HCT116 (cell line): Measurements from ENCODE around the gene ZNF621. TPM values are rescaled to one million over a fixed set of nuclear protein-coding genes. Genes with fewer than 3 reads are reported as not detected.

ENCODE experiments used
- ATAC-seq: fragments of 200-7000 bp; cut with Tn5 transposase; 2 replicates; pipeline ENCODE4 v1.9.1; 2020; ENCODE audit warnings: mild to moderate bottlenecking, moderate library complexity
- BruUV-seq: library from RNA; stranded (reverse); fragments of 400-500 nt; replicated peaks from 2 replicates; lab custom pipeline; 2021; lab: Mats Ljungman, UMichigan
- CTCF ChIA-PET: fragments of 300-600 bp; sonication (Branson Sonifier 250); formaldehyde crosslinking; loops from one replicate; lab custom pipeline; 2021; ENCODE audit warnings: antibody characterized with exemption; lab: Charles Lee
- POLR2A ChIA-PET: fragments of 300-600, 350-600 bp; sonication (Branson Sonifier 250); formaldehyde crosslinking; loops from one replicate; lab custom pipeline; 2021; ENCODE audit warnings: antibody characterized with exemption; lab: Charles Lee
- RAD21 ChIA-PET, 2 experiments: fragments of 300-600 bp; sonication (Branson Sonifier 250); formaldehyde crosslinking; loops; one replicate each; lab custom pipeline; 2023; ENCODE audit warnings: low total read pairs in 2 of 2; ENCODE audit not compliant: uncharacterized antibody in 2 of 2, unreplicated experiment in 2 of 2, low non-redundant PET in 1 of 2; lab: Charles Lee
- DNase-seq: peaks from one replicate; pipeline ENCODE4 v3.0.0-alpha.2; 2010; ENCODE audit warnings: low read depth, low spot score
- H2AFZ ChIP-seq: fragments of 200-600 bp; shearing (Covaris generic), sonication (generic); 2 replicates; pipeline ENCODE4 v1.6.1; 2017; ENCODE audit warnings: low read depth, mixed run types, mixed read lengths, antibody characterized with exemption, low read length; ENCODE audit not compliant: poor library complexity, severe bottlenecking
- H3K27ac ChIP-seq: 2 replicates; pipeline ENCODE4 v1.5.1; 2012; ENCODE audit warnings: low read depth, low read length
- H3K27me3 ChIP-seq: fragments of 200-600 bp; sonication (generic); 2 replicates; pipeline ENCODE4 v1.6.1; 2016; ENCODE audit warnings: mixed run types, low read length, mixed read lengths; ENCODE audit not compliant: insufficient read depth
- H3K36me3 ChIP-seq, 2 experiments: fragments of 200-500 bp in 1 of 2; fragments of 200-600 bp in 1 of 2; sonication (Bioruptor generic) in 1 of 2; sonication (generic) in 1 of 2; 2 replicates each; pipeline versions ENCODE4 v1.5.1 to v1.6.1; 2014 to 2016; ENCODE audit warnings: low read length in 2 of 2, inconsistent platforms in 1 of 2, mixed read lengths in 1 of 2, mixed run types in 1 of 2; ENCODE audit not compliant: insufficient read depth in 2 of 2, control insufficient read depth in 1 of 2
- H3K4me1 ChIP-seq, 2 experiments: fragments of 200-600 bp in 1 of 2; sonication (generic) in 1 of 2; 2 replicates each; pipeline versions ENCODE4 v1.5.1 to v1.6.1; 2012 to 2017; ENCODE audit warnings: low read length in 2 of 2, inconsistent platforms in 1 of 2, mild to moderate bottlenecking in 1 of 2, mixed read lengths in 1 of 2, mixed run types in 1 of 2, moderate library complexity in 1 of 2; ENCODE audit not compliant: insufficient read depth in 2 of 2, control insufficient read depth in 1 of 2
- H3K4me2 ChIP-seq: fragments of 200-600 bp; sonication (generic); 2 replicates; pipeline ENCODE4 v1.6.1; 2017; ENCODE audit warnings: mixed run types, low read length, mixed read lengths
- H3K4me3 ChIP-seq, 2 experiments: fragments of 200-600 bp in 1 of 2; sonication (generic) in 1 of 2; replicated peaks in 1 of 2; 2 replicates each; pipeline ENCODE4 v1.5.1; 2011 to 2016; ENCODE audit warnings: low read length in 2 of 2, control low read depth in 1 of 2, low read depth in 1 of 2, mild to moderate bottlenecking in 1 of 2, mixed read lengths in 1 of 2, mixed run types in 1 of 2
- H3K79me2 ChIP-seq: fragments of 200-600 bp; sonication (generic); 2 replicates; pipeline ENCODE4 v1.6.1; 2017; ENCODE audit warnings: mild to moderate bottlenecking, mixed run types, low read length, moderate library complexity, mixed read lengths; ENCODE audit not compliant: insufficient read depth
- H3K9ac ChIP-seq: fragments of 200-600 bp; sonication (generic); 2 replicates; pipeline ENCODE4 v1.6.1; 2016; ENCODE audit warnings: low read length, mixed read lengths
- H3K9me2 ChIP-seq: fragments of 200-600 bp; sonication (generic), shearing (Covaris generic); 2 replicates; pipeline ENCODE4 v1.6.1; 2017; ENCODE audit warnings: mixed run types, mild to moderate bottlenecking, moderate library complexity; ENCODE audit not compliant: insufficient read depth
- H3K9me3 ChIP-seq, 2 experiments: fragments of 200-500 bp in 1 of 2; fragments of 200-600 bp in 1 of 2; sonication (Bioruptor generic) in 1 of 2; sonication (generic) in 1 of 2; 2 replicates each; pipeline ENCODE4 v1.6.1; 2014 to 2017; ENCODE audit warnings: low read length in 2 of 2, mixed read lengths in 2 of 2, inconsistent platforms in 1 of 2, low read depth in 1 of 2, mild to moderate bottlenecking in 1 of 2, mixed run types in 1 of 2, moderate library complexity in 1 of 2; ENCODE audit not compliant: control insufficient read depth in 1 of 2, insufficient read depth in 1 of 2
- H4K20me1 ChIP-seq: fragments of 200-600 bp; sonication (generic), shearing (Covaris generic); 2 replicates; pipeline ENCODE4 v1.6.1; 2017; ENCODE audit warnings: mixed run types, mild to moderate bottlenecking, moderate library complexity; ENCODE audit not compliant: insufficient read depth
- CBX3 ChIP-seq: IDR thresholded peaks from 2 replicates; pipeline ENCODE4 v1.6.1; 2012; ENCODE audit warnings: low read depth
- CEBPB ChIP-seq: IDR thresholded peaks from 2 replicates; pipeline ENCODE4 v1.6.1; 2012; ENCODE audit warnings: low read depth
- ELF1 ChIP-seq: IDR thresholded peaks from 2 replicates; pipeline ENCODE4 v1.6.1; 2012; ENCODE audit warnings: low read depth, borderline replicate concordance
- EZH2phosphoT487 ChIP-seq: fragments of 200-600 bp; IDR thresholded peaks from 2 replicates; pipeline ENCODE4 v1.6.1; 2018; ENCODE audit warnings: antibody characterized with exemption, borderline replicate concordance
- FOSL1 ChIP-seq: IDR thresholded peaks from 2 replicates; pipeline ENCODE4 v1.6.1; 2012; ENCODE audit warnings: low read depth
- JUND ChIP-seq: IDR thresholded peaks from 2 replicates; pipeline ENCODE4 v1.6.1; 2012
- MAX ChIP-seq: IDR thresholded peaks from 2 replicates; pipeline ENCODE4 v1.6.1; 2012
- POLR2A ChIP-seq: IDR thresholded peaks from 2 replicates; pipeline ENCODE4 v1.7.0; 2011; ENCODE audit warnings: borderline replicate concordance; ENCODE audit not compliant: insufficient read depth, insufficient read length; ENCODE audit errors: extremely low read depth
- RAD21 ChIP-seq: IDR thresholded peaks from 2 replicates; pipeline ENCODE4 v1.6.1; 2012; ENCODE audit warnings: low read depth, mild to moderate bottlenecking
- SIN3A ChIP-seq: IDR thresholded peaks from 2 replicates; pipeline ENCODE4 v1.6.1; 2012; ENCODE audit warnings: low read depth
- SP1 ChIP-seq: IDR thresholded peaks from 2 replicates; pipeline ENCODE4 v1.6.1; 2012; ENCODE audit warnings: low read depth
- TCF7L2 ChIP-seq: IDR thresholded peaks from 2 replicates; pipeline ENCODE4 v1.7.0; 2011; ENCODE audit warnings: borderline replicate concordance, inconsistent platforms; ENCODE audit not compliant: insufficient read depth, insufficient read length; ENCODE audit errors: extremely low read depth
- YY1 ChIP-seq: IDR thresholded peaks from 2 replicates; pipeline ENCODE4 v1.6.1; 2011; ENCODE audit warnings: low read length, low read depth, moderate library complexity, mild to moderate bottlenecking; ENCODE audit not compliant: insufficient replicate concordance; ENCODE audit errors: extremely low read depth
- ZBTB33 ChIP-seq: IDR thresholded peaks from 2 replicates; pipeline ENCODE4 v1.6.1; 2011; ENCODE audit warnings: mild to moderate bottlenecking, low read length, moderate library complexity; ENCODE audit not compliant: insufficient replicate concordance; ENCODE audit errors: extremely low read depth
- ZNF274 ChIP-seq: fragments of 200-500 bp; sonication (Bioruptor generic); IDR thresholded peaks from 2 replicates; pipeline ENCODE4 v1.6.1; 2014; ENCODE audit warnings: mild to moderate bottlenecking, low read depth, low read length, inconsistent platforms
- intact Hi-C: fragments of 100-400 bp; cut with micrococcal nuclease; formaldehyde crosslinking; loops from 2 replicates; pipeline ENCODE4 v1.10.0; 2022
- total RNA-seq: library from RNA; stranded (reverse); gene quantifications from one replicate; pipeline ENCODE4 v1.2.1, GENCODE V29; 2021; ENCODE audit not compliant: unreplicated experiment
- TF ChIP-seq, protein P1 (sequence below), 3 experiments: fragments of 200-600 bp in 1 of 3; sonication (generic) in 1 of 3; IDR thresholded peaks in 2 of 3; conservative IDR thresholded peaks in 1 of 3; 2 replicates each; pipeline ENCODE4 v1.5.1; 2012 to 2017; ENCODE audit warnings: low read depth in 2 of 3, low read length in 2 of 3, antibody characterized with exemption in 1 of 3, borderline replicate concordance in 1 of 3, control low read depth in 1 of 3, mild to moderate bottlenecking in 1 of 3, mixed read lengths in 1 of 3, mixed run types in 1 of 3, moderate library complexity in 1 of 3; ENCODE audit not compliant: insufficient read depth in 1 of 3
- TF ChIP-seq, protein P2 (sequence below): IDR thresholded peaks from 2 replicates; pipeline ENCODE4 v1.6.1; 2012; ENCODE audit warnings: low read depth

ZNF621 gene
- total RNA-seq, 1 experiment from 2014 or later = 23.5 TPM

GRCh38 chr3:40550167-40550566 lies 25.4 kb downstream of the ZNF621 start (continued):
- TF ChIP-seq EZH2phosphoT487 = no peak
- no peak for TF ChIP-seq JUND
- no peak for TF ChIP-seq FOSL1
- no peak for TF ChIP-seq RAD21
- no peak for TF ChIP-seq POLR2A
- TF ChIP-seq YY1 = no peak
- TF ChIP-seq ZBTB33 = no peak

DNA sequence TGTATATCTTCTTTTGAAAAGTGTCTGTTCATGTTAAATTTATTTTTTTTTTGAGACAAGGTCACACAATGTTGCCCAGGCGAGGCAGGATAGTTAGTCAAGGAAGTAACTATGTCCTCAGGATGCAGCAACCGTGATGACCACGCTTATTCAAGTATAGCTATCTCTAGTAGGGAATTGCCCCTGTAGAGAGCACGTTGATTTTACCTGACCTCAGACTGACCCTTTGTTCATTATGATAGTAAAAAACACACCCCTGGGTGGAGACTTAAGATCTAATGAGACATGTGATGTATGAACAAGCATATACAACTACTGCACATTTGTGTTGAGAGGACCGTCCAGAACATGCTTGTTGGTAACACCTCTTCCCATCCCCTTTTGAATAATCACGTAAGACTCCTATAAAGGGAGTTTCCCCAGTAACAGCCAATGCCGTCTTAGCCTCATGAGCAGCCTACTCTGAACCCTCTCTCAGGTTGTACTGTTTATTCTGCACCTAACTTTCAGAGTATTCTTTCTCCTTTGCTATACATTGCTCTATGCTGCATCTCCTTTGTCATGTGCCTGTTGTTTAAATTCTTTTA lies 32.9 kb downstream of the ZNF621 start:
- H3K27me3 ChIP-seq = no peaks in the 10 kb centered on the region
- no peak for TF ChIP-seq TCF7L2
- TF ChIP-seq ELF1 = no peak
- no peak for TF ChIP-seq ZNF274
- no peak for TF ChIP-seq JUND
- TF ChIP-seq, protein P1, sequence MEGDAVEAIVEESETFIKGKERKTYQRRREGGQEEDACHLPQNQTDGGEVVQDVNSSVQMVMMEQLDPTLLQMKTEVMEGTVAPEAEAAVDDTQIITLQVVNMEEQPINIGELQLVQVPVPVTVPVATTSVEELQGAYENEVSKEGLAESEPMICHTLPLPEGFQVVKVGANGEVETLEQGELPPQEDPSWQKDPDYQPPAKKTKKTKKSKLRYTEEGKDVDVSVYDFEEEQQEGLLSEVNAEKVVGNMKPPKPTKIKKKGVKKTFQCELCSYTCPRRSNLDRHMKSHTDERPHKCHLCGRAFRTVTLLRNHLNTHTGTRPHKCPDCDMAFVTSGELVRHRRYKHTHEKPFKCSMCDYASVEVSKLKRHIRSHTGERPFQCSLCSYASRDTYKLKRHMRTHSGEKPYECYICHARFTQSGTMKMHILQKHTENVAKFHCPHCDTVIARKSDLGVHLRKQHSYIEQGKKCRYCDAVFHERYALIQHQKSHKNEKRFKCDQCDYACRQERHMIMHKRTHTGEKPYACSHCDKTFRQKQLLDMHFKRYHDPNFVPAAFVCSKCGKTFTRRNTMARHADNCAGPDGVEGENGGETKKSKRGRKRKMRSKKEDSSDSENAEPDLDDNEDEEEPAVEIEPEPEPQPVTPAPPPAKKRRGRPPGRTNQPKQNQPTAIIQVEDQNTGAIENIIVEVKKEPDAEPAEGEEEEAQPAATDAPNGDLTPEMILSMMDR (IDR thresholded peaks at IDR 0.05 in 2 of 3, conservative IDR thresholded peaks at IDR 0.05 in 1 of 3; ENCODE audit: borderline replicate concordance in 1 of 3, insufficient read depth in 1 of 3, low read depth in 2 of 3, low read length in 2 of 3) = no peak
- no peak for TF ChIP-seq EZH2phosphoT487
- TF ChIP-seq SP1 = no peak
- TF ChIP-seq YY1 = no peak
- no peak for TF ChIP-seq CBX3
- TF ChIP-seq, protein P2, sequence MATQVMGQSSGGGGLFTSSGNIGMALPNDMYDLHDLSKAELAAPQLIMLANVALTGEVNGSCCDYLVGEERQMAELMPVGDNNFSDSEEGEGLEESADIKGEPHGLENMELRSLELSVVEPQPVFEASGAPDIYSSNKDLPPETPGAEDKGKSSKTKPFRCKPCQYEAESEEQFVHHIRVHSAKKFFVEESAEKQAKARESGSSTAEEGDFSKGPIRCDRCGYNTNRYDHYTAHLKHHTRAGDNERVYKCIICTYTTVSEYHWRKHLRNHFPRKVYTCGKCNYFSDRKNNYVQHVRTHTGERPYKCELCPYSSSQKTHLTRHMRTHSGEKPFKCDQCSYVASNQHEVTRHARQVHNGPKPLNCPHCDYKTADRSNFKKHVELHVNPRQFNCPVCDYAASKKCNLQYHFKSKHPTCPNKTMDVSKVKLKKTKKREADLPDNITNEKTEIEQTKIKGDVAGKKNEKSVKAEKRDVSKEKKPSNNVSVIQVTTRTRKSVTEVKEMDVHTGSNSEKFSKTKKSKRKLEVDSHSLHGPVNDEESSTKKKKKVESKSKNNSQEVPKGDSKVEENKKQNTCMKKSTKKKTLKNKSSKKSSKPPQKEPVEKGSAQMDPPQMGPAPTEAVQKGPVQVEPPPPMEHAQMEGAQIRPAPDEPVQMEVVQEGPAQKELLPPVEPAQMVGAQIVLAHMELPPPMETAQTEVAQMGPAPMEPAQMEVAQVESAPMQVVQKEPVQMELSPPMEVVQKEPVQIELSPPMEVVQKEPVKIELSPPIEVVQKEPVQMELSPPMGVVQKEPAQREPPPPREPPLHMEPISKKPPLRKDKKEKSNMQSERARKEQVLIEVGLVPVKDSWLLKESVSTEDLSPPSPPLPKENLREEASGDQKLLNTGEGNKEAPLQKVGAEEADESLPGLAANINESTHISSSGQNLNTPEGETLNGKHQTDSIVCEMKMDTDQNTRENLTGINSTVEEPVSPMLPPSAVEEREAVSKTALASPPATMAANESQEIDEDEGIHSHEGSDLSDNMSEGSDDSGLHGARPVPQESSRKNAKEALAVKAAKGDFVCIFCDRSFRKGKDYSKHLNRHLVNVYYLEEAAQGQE = no peak
- TF ChIP-seq MAX = no peak
- no peak for TF ChIP-seq CEBPB
- TF ChIP-seq SIN3A = no peak

More for the DNA sequence above, 32.9 kb downstream of the ZNF621 start:
- H3K9me3 ChIP-seq = no peaks in the 10 kb centered on the region
- no peak overlapping the region for H3K27ac ChIP-seq
- RAD21 ChIA-PET = no interaction called here
- no peak overlapping the region for H2AFZ ChIP-seq
- CTCF ChIA-PET = no interaction called here
- intact Hi-C loops = no loop called here
- H3K36me3 ChIP-seq = no peaks in the 10 kb centered on the region
- no peak overlapping the region for H3K4me3 ChIP-seq
- H3K9ac ChIP-seq = no peak overlapping the region
- no peaks in the 10 kb centered on the region for H3K79me2 ChIP-seq
- H4K20me1 ChIP-seq = no peaks in the 10 kb centered on the region
- DNase-seq (no peak), ATAC-seq (no peak)
- no peaks in the 10 kb centered on the region for H3K4me1 ChIP-seq
- BruUV-seq = no TSS peak
- H3K4me2 ChIP-seq = no peak overlapping the region
- no peaks in the 10 kb centered on the region for H3K9me2 ChIP-seq
- POLR2A ChIA-PET = no interaction called here
